Measurements from ENCODE around the gene SUGCT. TPM values are rescaled to one million over a fixed set of nuclear protein-coding genes. Genes with fewer than 3 reads are reported as not detected.

Gene SUGCT
- total and polyA plus RNA-seq, 7 donors = 2.4 to 7.3 (median 3.2) TPM

GRCh38 chr7:40560672-40561071 lies 425.9 kb downstream of the SUGCT start:
- ATAC-seq = no peak
- TF ChIP-seq CTCF (IDR thresholded peaks at IDR 0.05) = no peak
- intact Hi-C loops (cut with DNase I) = no loop called here

GRCh38 chr7:40566879-40567278 lies 432.1 kb downstream of the SUGCT start:
- Histone ChIP-seq H3K4me3 (no peak overlapping the region), H3K36me3 (ENCODE audit: insufficient read depth in 1 of 2, low read depth in 1 of 2) (no peaks in the 10 kb centered on the region), H3K4me1 (no peaks in the 10 kb centered on the region), H3K9me3 (no peaks in the 10 kb centered on the region), H3K27me3 (ENCODE audit: insufficient read depth in 3 of 3, low read length in 2 of 3) (no peaks in the 10 kb centered on the region), H3K27ac (no peak overlapping the region)
- intact Hi-C loops (cut with DNase I) = no loop called here
- 79 to 83% (median 82%) methylated on average over 5 of the region's 5 CpGs for WGBS, 3 donors
- no peak for DNase-seq
- TF ChIP-seq CTCF (IDR thresholded peaks at IDR 0.05) = no peak
- ATAC-seq = no peak

More at GRCh38 chr7:40560672-40561071, 425.9 kb downstream of the SUGCT start:
- Histone ChIP-seq H3K4me3 (no peak overlapping the region), H3K27ac (no peak overlapping the region), H3K9me3 (no peaks in the 10 kb centered on the region), H3K4me1 (no peaks in the 10 kb centered on the region), H3K27me3 (ENCODE audit: insufficient read depth in 3 of 3, low read length in 2 of 3) (no peaks in the 10 kb centered on the region), H3K36me3 (ENCODE audit: insufficient read depth in 1 of 2, low read depth in 1 of 2) (no peaks in the 10 kb centered on the region)
- WGBS, 3 donors = 83 to 96% (median 87%) methylated on average over 1 of the region's 1 CpG
- DNase-seq = no peak

- no peak for DNase-seq
- no peaks in the 10 kb centered on the region for H3K4me1 ChIP-seq
- no peak overlapping the region for H3K4me3 ChIP-seq
- H3K9me3 ChIP-seq = no peaks in the 10 kb centered on the region
- H3K27me3 ChIP-seq (ENCODE audit: insufficient read depth in 3 of 3, low read length in 2 of 3) = no peaks in the 10 kb centered on the region
- ATAC-seq = no peak
- intact Hi-C loops (cut with DNase I) = no loop called here
- H3K27ac ChIP-seq = no peak overlapping the region
- 87 to 88% (median 87%) methylated on average over 3 of the region's 3 CpGs for WGBS, 3 donors
- no peaks in the 10 kb centered on the region for H3K36me3 ChIP-seq (ENCODE audit: insufficient read depth in 1 of 2, low read depth in 1 of 2)
- no peak for TF ChIP-seq CTCF (IDR thresholded peaks at IDR 0.05)
Observed at GRCh38 chr7:40569326-40569725, 434.5 kb downstream of the SUGCT start.

- Histone ChIP-seq H3K9me3 (no peaks in the 10 kb centered on the region), H3K4me1 (no peaks in the 10 kb centered on the region), H3K36me3 (ENCODE audit: insufficient read depth in 1 of 2, low read depth in 1 of 2) (no peaks in the 10 kb centered on the region), H3K27me3 (ENCODE audit: insufficient read depth in 3 of 3, low read length in 2 of 3) (no peaks in the 10 kb centered on the region), H3K27ac (no peak overlapping the region), H3K4me3 (no peak overlapping the region)
- intact Hi-C loops (cut with DNase I) = no loop called here
- no peak for TF ChIP-seq CTCF (IDR thresholded peaks at IDR 0.05)
- ATAC-seq (no peak), DNase-seq (no peak)
- WGBS, 3 donors = 19 to 41% (median 20%) methylated on average over 1 of the region's 1 CpG
Observed at GRCh38 chr7:40570223-40570622, 435.4 kb downstream of the SUGCT start.

- 41 to 53% (median 48%) methylated on average over 5 of the region's 5 CpGs for WGBS, 3 donors
- DNase-seq (no peak), ATAC-seq (no peak)
Observed at GRCh38 chr7:40571796-40572195, 437.0 kb downstream of the SUGCT start.

More at GRCh38 chr7:40571796-40572195, 437.0 kb downstream of the SUGCT start:
- Histone ChIP-seq H3K4me1 (no peaks in the 10 kb centered on the region), H3K9me3 (no peaks in the 10 kb centered on the region), H3K27me3 (ENCODE audit: insufficient read depth in 3 of 3, low read length in 2 of 3) (no peaks in the 10 kb centered on the region), H3K27ac (no peak overlapping the region), H3K36me3 (ENCODE audit: insufficient read depth in 1 of 2, low read depth in 1 of 2) (no peaks in the 10 kb centered on the region), H3K4me3 (no peak overlapping the region)
- TF ChIP-seq CTCF (IDR thresholded peaks at IDR 0.05) = no peak
- intact Hi-C loops (cut with DNase I) = no loop called here
